Fibroblast of lung (primary cell): ENCODE data around the gene TSSK2. TPM values are rescaled to one million over a fixed set of nuclear protein-coding genes. Genes with fewer than 3 reads are reported as not detected.

Experiments used
- DNase-seq, 2 donors: peaks; one replicate each; pipeline versions ENCODE4 v3.0.0 to v3.0.0-alpha.2; 2010; ENCODE audit warnings: low read depth in 2 of 2
- H2AFZ ChIP-seq: 2 replicates; pipeline ENCODE4 v1.5.1; 2012; ENCODE audit warnings: low read length, control low read depth, inconsistent platforms
- H3K27ac ChIP-seq: 2 replicates; pipeline ENCODE4 v1.5.1; 2011; ENCODE audit warnings: low read length, control low read depth; ENCODE audit not compliant: insufficient read depth
- H3K27me3 ChIP-seq: 2 replicates; pipeline ENCODE4 v1.5.1; 2011; ENCODE audit warnings: mild to moderate bottlenecking, low read length; ENCODE audit not compliant: control insufficient read depth, insufficient read depth
- H3K36me3 ChIP-seq: 2 replicates; pipeline ENCODE4 v1.5.1; 2011; ENCODE audit warnings: low read length; ENCODE audit not compliant: control insufficient read depth, insufficient read depth
- H3K4me1 ChIP-seq: 2 replicates; pipeline ENCODE4 v1.5.1; 2011; ENCODE audit warnings: low read length; ENCODE audit not compliant: control insufficient read depth, insufficient read depth; ENCODE audit errors: extremely low read depth
- H3K4me2 ChIP-seq: 2 replicates; pipeline ENCODE4 v1.5.1; 2011; ENCODE audit warnings: low read length, control low read depth; ENCODE audit not compliant: insufficient read depth; ENCODE audit errors: extremely low read depth
- H3K4me3 ChIP-seq, 4 experiments: fragments of 200-600 bp in 1 of 4; sonication (generic) in 1 of 4; replicated peaks in 1 of 4; 2 replicates each; pipeline ENCODE4 v1.5.1; 2011 to 2016; ENCODE audit warnings: low read length in 4 of 4, low read depth in 3 of 4, mild to moderate bottlenecking in 3 of 4, control low read depth in 2 of 4, inconsistent platforms in 1 of 4, mixed read lengths in 1 of 4; ENCODE audit not compliant: insufficient read depth in 1 of 4; ENCODE audit errors: control extremely low read depth in 1 of 4
- H3K79me2 ChIP-seq: 2 replicates; pipeline ENCODE4 v1.5.1; 2012; ENCODE audit warnings: mild to moderate bottlenecking, low read length, inconsistent platforms; ENCODE audit not compliant: control insufficient read depth, insufficient read depth
- H3K9ac ChIP-seq: 2 replicates; pipeline ENCODE4 v1.5.1; 2011; ENCODE audit warnings: mild to moderate bottlenecking, low read length, control low read depth; ENCODE audit not compliant: insufficient read depth
- H3K9me3 ChIP-seq: 2 replicates; pipeline ENCODE4 v1.5.1; 2012; ENCODE audit warnings: low read depth, low read length; ENCODE audit not compliant: control insufficient read depth, insufficient read depth
- H4K20me1 ChIP-seq: 2 replicates; pipeline ENCODE4 v1.5.1; 2011; ENCODE audit warnings: low read length; ENCODE audit not compliant: control insufficient read depth, insufficient read depth; ENCODE audit errors: extremely low read depth
- EZH2 ChIP-seq: IDR thresholded peaks from 2 replicates; pipeline ENCODE4 v1.5.1; 2012; ENCODE audit warnings: low read length, control low read depth, mild to moderate bottlenecking; ENCODE audit errors: missing control alignments
- polyA plus RNA-seq, 2 donors: library from polyadenylated mRNA; depleted of rRNA in 1 of 2; stranded (reverse) in 1 of 2; unstranded in 1 of 2; fragments of >200 nt; gene quantifications; 2 replicates each; pipeline ENCODE4 v1.2.1, GENCODE V29; 2011 to 2012; ENCODE audit warnings: missing spikeins in 1 of 2
- total RNA-seq: library from RNA; depleted of rRNA; stranded (reverse); fragments of >200 nt; gene quantifications from 2 replicates; pipeline ENCODE4 v1.2.1, GENCODE V29; 2014
- TF ChIP-seq, protein P1 (sequence below), 2 donors: IDR thresholded peaks in 1 of 2; conservative IDR thresholded peaks in 1 of 2; 1 replicate in 1 of 2; 2 replicates in 1 of 2; pipeline ENCODE4 v1.5.1; 2011 to 2012; ENCODE audit warnings: low read length in 2 of 2, control low read depth in 1 of 2, inconsistent platforms in 1 of 2, low read depth in 1 of 2, mild to moderate bottlenecking in 1 of 2

The TSSK2 gene
- total and polyA plus RNA-seq, 2 donors (not counting 1 experiment from before 2014, with no cell fraction given), result not detected

DNA sequence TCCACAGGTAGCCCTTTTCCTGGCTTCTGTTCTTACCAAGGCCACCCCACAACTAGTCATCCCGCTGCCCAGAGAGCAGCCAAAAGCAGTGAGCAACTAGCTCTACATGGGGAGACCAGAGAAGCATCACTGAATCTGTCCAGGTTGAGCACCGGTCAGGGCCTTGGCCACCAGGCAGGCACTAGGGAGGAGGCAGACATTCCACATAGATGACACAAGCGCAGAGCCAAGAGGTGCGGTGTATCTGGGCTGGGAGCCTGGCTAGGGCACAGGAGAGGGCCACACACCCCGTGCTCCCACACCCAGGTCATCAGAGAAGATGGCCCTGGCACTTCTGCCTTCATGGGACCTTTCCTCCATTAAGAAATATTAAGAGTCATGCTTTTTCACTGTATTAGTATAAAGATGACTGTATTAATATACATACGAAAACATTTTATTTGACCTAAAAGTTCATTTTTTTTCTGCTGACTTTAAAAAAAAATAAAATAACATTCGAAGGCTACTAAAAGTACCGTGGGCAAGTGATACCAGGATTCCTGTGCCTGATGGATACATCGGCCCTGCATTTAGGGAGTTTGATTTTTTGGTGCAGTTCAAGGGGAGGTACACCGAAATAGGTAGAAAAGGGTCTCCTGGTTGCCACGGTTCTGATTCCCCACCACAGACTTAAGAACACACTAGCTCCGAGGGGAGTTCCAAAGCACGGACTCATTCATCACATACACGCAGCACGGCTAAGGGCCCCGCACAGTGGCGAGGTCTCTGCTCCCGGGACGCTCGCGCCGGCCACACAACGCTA is 10.1 kb upstream of the TSSK2 start:
- Histone ChIP-seq H3K4me2 (peak overlapping the region; percentile 95), H3K79me2 (peaks cover 55% of the 10 kb centered on the region), H3K36me3 (peaks cover 6% of the 10 kb centered on the region), H3K4me3 (peak overlapping the region; percentile 46 to 88 (median 84)), H4K20me1 (peaks cover 2% of the 10 kb centered on the region), H3K9me3 (no peaks in the 10 kb centered on the region), H3K4me1 (peaks cover 4% of the 10 kb centered on the region), H3K27me3 (no peaks in the 10 kb centered on the region), H2AFZ (no peak overlapping the region), H3K9ac (peak overlapping the region; percentile 84), H3K27ac (peak overlapping the region; percentile 57)
- TF ChIP-seq, protein P1, sequence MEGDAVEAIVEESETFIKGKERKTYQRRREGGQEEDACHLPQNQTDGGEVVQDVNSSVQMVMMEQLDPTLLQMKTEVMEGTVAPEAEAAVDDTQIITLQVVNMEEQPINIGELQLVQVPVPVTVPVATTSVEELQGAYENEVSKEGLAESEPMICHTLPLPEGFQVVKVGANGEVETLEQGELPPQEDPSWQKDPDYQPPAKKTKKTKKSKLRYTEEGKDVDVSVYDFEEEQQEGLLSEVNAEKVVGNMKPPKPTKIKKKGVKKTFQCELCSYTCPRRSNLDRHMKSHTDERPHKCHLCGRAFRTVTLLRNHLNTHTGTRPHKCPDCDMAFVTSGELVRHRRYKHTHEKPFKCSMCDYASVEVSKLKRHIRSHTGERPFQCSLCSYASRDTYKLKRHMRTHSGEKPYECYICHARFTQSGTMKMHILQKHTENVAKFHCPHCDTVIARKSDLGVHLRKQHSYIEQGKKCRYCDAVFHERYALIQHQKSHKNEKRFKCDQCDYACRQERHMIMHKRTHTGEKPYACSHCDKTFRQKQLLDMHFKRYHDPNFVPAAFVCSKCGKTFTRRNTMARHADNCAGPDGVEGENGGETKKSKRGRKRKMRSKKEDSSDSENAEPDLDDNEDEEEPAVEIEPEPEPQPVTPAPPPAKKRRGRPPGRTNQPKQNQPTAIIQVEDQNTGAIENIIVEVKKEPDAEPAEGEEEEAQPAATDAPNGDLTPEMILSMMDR (conservative IDR thresholded peaks at IDR 0.05 in 1 of 2, IDR thresholded peaks at IDR 0.05 in 1 of 2; ENCODE audit: low read depth in 1 of 2, low read length in 2 of 2), result no peak
- no peak for TF ChIP-seq EZH2
- DNase-seq, result peak in 1 of 2 donors; percentile 67

DNA sequence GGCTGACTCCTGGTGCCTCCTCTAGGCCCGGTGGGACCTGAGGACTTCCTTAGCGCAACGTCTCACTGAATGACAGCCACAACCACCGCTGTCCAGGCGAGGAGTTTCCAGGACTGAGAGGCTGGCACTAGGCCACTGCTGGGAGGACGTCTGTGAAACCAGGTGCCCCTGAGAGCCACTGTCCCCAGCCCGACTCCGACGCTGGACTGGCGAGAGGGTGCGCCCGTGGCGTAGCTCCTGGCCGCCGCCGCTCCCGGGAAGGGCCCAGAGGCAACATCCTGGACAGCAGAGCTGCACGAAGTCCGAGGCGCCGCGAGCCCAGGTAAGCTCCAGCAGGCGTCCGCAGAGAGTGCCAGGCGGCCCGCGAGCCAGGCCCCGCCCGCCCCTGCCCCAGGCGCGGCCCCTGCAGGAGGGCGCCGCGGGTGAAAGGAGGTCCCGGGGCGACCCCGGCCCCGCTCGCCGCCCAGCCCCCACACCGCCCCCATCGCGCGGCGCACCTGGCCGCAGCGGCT is 9.4 kb upstream of the TSSK2 start:
- no peaks in the 10 kb centered on the region for H3K27me3 ChIP-seq
- no peaks in the 10 kb centered on the region for H3K9me3 ChIP-seq
- TF ChIP-seq, protein P1 (conservative IDR thresholded peaks at IDR 0.05 in 1 of 2, IDR thresholded peaks at IDR 0.05 in 1 of 2; ENCODE audit: low read depth in 1 of 2, low read length in 2 of 2), result no peak
- TF ChIP-seq EZH2, result no peak
- peaks cover 4% of the 10 kb centered on the region for H3K4me1 ChIP-seq
- DNase-seq, result peak; percentile 32 to 44
- peak overlapping the region; percentile 78 for H3K27ac ChIP-seq
- H2AFZ ChIP-seq, result peak overlapping the region; percentile 85
- H3K4me3 ChIP-seq, result peak overlapping the region; percentile 77 to 88 (median 84)
- peaks cover 2% of the 10 kb centered on the region for H4K20me1 ChIP-seq
- peak overlapping the region; percentile 84 for H3K9ac ChIP-seq
- peaks cover 6% of the 10 kb centered on the region for H3K36me3 ChIP-seq
- H3K79me2 ChIP-seq, result peaks cover 48% of the 10 kb centered on the region
- peak overlapping the region; percentile 95 for H3K4me2 ChIP-seq

DNA sequence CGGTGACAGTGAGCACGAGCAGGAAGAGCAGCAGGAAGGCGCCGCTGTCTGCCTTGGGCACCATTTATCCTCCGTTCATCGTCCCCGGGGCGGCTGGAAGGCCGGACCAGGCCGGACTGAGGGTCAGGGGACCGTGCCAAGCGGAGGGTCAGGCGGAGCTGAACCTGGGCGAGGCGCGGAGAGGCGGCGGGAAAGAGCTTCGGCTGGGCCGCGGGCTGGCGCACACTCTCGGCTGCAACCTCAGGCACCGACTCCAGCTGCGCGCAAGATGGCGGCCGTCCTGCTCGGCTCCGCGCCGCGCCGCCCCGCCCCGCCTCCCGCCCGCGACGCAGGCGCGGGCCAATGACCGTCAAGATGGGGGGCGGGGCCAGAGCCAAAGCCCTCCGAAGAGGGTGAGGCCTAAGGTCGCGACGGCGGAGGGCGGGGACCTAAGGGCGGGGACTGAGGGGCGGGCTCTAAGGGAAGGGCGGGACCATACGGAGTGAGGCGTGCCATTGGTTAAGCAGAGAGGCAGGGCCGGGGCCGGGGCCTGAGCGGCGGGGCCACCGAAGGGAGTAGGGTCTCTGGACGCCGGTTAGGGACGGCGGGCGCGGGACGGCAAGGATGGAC is 8.9 kb upstream of the TSSK2 start, which contains the start of gene DGCR2:
Gene DGCR2, minus strand, starts transcription at position 270 of the 609 bp plus-strand sequence. Its CDS starts 206 bp downstream, at position 64.
- TF ChIP-seq, protein P1 (conservative IDR thresholded peaks at IDR 0.05 in 1 of 2, IDR thresholded peaks at IDR 0.05 in 1 of 2; ENCODE audit: low read depth in 1 of 2, low read length in 2 of 2), result no peak
- TF ChIP-seq EZH2, result no peak
- peaks cover 43% of the 10 kb centered on the region for H3K79me2 ChIP-seq

More for the DNA sequence above, 8.9 kb upstream of the TSSK2 start, which contains the start of gene DGCR2:
- H3K9ac ChIP-seq, result peak within 1 kb of the TSS; percentile 84
- peak; percentile 93 to 95 for DNase-seq
- H3K27ac ChIP-seq, result peak within 1 kb of the TSS; percentile 78
- no peaks in the 10 kb centered on the region for H3K9me3 ChIP-seq
- H3K4me3 ChIP-seq, result peak within 1 kb of the TSS; percentile 77 to 88 (median 84)
- peaks cover 2% of the 10 kb centered on the region for H4K20me1 ChIP-seq
- H3K4me2 ChIP-seq, result peak within 1 kb of the TSS; percentile 95
- peaks cover 4% of the 10 kb centered on the region for H3K4me1 ChIP-seq
- H3K36me3 ChIP-seq, result peaks cover 6% of the 10 kb centered on the region
- H3K27me3 ChIP-seq, result no peaks in the 10 kb centered on the region
- H2AFZ ChIP-seq, result peak within 1 kb of the TSS; percentile 85
